ENCODE measurements around the gene CNTF. TPM values are rescaled to one million over a fixed set of nuclear protein-coding genes. Genes with fewer than 3 reads are reported as not detected.

Gene CNTF
- total RNA-seq, 1 experiment from 2014 or later, result 0.75 TPM

DNA sequence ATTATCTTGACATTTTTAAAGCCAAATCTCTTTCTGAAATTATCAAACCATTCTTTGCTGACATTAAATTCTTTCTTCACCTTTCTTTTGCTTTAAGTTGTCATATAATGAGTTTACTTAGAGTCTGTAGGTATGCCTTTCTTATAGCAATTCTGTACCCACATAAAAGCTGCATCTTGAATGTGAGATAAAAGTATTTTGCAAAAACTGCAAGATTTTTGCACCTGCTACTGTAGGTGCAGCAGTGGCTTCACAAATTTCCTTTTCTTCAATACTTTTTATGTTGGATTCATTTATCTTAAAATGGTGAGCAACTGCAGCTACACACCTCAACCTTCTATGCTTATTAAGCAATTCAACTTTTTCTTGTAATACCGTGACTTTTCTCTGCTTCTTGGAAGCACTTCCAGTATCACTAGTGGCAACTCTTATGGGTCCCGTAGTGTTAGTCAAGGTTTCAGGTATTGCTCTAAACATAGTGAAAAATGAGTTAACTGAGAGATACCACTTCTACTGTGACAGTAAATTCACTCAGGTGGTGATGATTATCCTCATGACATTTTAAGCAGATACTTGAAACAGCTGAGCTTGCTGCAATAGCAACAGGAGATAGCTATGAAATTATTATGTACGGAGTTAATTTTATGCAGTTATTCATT, 24.9 kb upstream of the CNTF start:
- in situ Hi-C loops (cut with HindIII; ENCODE audit: low sequenced_read_pairs), result no loop called here
- no peak for DNase-seq (ENCODE audit: low spot score)

DNA sequence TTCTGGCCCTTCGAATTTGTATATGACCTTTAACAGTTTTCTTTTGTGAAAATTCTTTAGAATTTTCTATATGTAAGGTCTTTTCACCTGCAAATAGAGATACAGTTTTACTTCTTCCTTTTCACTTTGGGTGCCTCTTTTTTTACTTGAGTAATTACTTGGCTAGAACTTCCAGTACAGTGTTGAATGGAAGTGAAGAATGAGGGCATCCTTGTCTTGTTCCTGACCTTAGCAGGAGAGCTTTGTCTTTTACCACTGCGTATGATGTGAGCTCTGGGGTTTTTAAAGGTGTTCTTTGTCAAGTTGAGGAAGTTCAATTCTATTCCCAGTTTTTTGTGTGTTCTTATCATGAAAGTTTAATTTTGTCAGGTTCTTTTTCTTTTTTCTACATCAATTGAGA, 22.0 kb upstream of the CNTF start:
- in situ Hi-C loops (cut with HindIII; ENCODE audit: low sequenced_read_pairs), result no loop called here

GRCh38 chr11:58606930-58607714, 15.3 kb upstream of the CNTF start:
- no peak for DNase-seq (ENCODE audit: low spot score)
- in situ Hi-C loops (cut with HindIII; ENCODE audit: low sequenced_read_pairs), result no loop called here

More for the DNA sequence above, 22.0 kb upstream of the CNTF start:
- no peak for DNase-seq (ENCODE audit: low spot score)

- DNase-seq (ENCODE audit: low spot score), result no peak
- in situ Hi-C loops (cut with HindIII; ENCODE audit: low sequenced_read_pairs), result no loop called here
Observed at GRCh38 chr11:58608331-58608730, 14.1 kb upstream of the CNTF start.

GRCh38 chr11:58609723-58610122, 12.7 kb upstream of the CNTF start:
- no peak for DNase-seq (ENCODE audit: low spot score)
- in situ Hi-C loops (cut with HindIII; ENCODE audit: low sequenced_read_pairs), result no loop called here

DNA sequence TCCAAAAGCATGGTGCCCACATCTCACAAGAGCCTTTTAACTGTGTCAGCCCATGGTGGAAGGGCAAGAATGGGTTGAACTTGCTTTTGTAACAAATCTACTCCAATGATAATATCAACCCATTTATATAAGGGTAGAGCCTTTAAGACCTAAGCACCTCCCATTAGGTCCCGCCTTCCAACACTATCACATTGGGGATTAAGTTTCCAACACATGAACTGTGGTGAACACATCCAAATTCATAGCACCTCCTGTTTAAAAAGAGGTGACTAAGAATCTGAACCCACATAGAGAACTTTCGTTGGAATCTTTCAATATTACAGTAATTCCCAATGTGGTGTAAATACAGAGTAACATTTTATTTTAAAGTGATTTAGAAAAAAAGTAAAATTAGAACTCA, 9.2 kb upstream of the CNTF start:
- in situ Hi-C loops (cut with HindIII; ENCODE audit: low sequenced_read_pairs), result no loop called here
- DNase-seq (ENCODE audit: low spot score), result no peak

GRCh38 chr11:58615559-58615958, 6.9 kb upstream of the CNTF start:
- DNase-seq (ENCODE audit: low spot score), result no peak
- in situ Hi-C loops (cut with HindIII; ENCODE audit: low sequenced_read_pairs), result no loop called here

DNA sequence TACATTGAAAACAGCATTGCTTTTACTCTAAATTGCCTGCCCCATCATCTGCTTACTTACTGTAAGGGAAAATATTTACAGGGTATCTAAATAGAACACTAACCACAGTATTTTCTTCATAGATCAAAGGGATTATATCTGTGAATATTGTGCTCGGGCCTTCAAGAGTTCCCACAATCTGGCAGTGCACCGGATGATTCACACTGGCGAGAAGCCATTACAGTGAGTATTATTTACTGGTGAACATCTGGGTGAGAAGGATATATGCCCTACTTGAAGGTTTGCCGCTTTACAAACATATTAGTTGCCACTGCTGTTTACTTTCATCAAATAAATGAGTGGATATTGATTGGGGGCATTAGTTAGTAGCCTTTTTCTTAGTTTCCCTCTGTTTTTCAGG, 5.9 kb upstream of the CNTF start:
- in situ Hi-C loops (cut with HindIII; ENCODE audit: low sequenced_read_pairs), result no loop called here
- DNase-seq (ENCODE audit: low spot score), result no peak

DNA sequence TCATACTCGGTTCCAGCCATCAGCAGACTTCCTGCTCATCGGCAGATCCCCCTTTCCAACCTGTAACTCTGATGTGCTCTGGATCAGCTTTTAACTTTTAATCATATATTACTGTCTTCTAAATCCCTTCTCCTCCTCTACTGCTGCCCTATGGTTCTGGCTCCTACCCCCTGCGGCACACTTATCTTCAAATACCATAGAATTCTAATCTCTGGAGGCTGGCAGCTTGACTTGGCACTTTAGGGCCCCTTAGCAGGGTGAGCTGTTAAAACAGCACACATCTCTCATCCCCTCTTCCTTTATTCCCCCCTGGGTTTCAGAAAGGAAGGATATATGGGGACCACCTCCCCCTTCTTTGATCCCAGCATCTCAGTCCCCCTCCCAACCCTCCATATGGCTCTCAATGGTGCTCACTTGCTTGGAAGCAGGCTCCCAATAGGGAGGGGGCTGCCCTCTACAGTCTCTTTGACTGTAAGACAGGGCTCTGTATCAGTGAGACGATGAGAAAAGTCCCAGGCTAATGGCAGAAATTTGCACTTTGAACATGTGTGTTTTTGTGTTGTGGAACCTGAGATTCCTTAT, 4.4 kb upstream of the CNTF start:
- in situ Hi-C loops (cut with HindIII; ENCODE audit: low sequenced_read_pairs), result no loop called here

GRCh38 chr11:58621586-58622262, 741 bp upstream of the CNTF start:
- DNase-seq (ENCODE audit: low spot score), result no peak
- in situ Hi-C loops (cut with HindIII; ENCODE audit: low sequenced_read_pairs), result no loop called here

More for the DNA sequence above, 4.4 kb upstream of the CNTF start:
- no peak for DNase-seq (ENCODE audit: low spot score)

DNA sequence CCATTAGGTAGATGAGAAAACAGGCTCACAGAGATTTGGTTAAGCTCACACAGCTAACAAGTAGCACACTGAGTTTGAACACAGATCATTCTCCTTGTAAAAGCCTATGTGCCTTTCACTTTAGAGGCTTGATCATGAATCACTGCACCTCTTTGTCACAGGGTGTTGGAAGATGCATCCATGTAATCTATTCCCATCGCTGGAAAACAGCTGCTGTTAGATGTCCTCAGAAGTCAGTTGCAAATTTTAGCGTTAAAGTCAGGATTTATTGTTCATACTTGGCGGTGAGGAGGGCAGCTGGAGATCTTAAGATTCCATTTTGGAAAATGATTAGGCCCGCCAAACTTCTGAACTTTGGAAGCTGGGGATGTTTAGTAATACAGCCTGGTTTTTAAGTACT, 2.6 kb downstream of the CNTF start:
- in situ Hi-C loops (cut with HindIII; ENCODE audit: low sequenced_read_pairs), result no loop called here
- no peak for DNase-seq (ENCODE audit: low spot score)

GRCh38 chr11:58625826-58626460, 3.5 kb downstream of the CNTF start:
- no peak for DNase-seq (ENCODE audit: low spot score)
- in situ Hi-C loops (cut with HindIII; ENCODE audit: low sequenced_read_pairs), result no loop called here

- in situ Hi-C loops (cut with HindIII; ENCODE audit: low sequenced_read_pairs), result no loop called here
- DNase-seq (ENCODE audit: low spot score), result no peak
Observed at GRCh38 chr11:58626934-58627483, 4.5 kb downstream of the CNTF start.

DNA sequence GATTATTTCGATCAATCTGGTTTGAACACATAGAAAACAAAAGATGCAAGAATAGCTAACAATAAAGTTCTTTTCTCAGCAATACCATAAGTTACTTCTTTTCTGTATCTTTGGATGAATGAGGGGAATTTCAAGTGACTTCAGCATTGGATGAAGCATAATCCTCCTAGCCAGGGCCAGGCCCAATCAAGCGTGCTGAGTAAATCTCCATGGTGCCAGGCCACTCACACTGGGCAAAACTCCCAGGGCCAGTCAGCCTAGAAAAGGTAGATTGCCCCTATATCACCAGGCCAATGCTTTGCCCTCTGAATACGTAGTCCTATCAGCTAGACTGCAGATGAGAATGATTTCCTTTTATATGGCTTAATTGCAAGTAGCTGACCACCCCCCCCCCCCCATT, 6.0 kb downstream of the CNTF start:
- in situ Hi-C loops (cut with HindIII; ENCODE audit: low sequenced_read_pairs), result no loop called here
- peak; percentile 34 for DNase-seq (ENCODE audit: low spot score)

GRCh38 chr11:58629857-58630256, 7.4 kb downstream of the CNTF start:
- in situ Hi-C loops (cut with HindIII; ENCODE audit: low sequenced_read_pairs), result no loop called here

DNA sequence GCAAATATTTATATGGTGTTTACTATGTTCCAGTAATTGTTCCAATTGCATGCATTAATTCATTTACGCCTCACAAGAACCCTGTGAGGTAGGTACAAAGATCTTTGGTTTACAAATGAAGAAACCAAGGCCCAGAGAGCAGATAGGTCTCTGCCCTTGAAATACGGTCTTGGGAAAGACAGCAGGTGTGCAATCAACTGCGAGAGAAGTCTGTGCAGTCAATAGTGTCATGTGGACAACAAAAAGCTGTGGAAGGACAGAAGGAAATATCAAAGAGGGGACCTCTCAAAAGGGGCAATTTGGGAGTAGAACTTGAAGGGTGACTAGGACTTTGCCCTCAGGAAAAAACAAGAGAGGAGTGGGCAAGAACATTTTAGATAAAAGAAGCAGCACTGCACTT, 8.9 kb downstream of the CNTF start:
- in situ Hi-C loops (cut with HindIII; ENCODE audit: low sequenced_read_pairs), result no loop called here
- DNase-seq (ENCODE audit: low spot score), result no peak

More at GRCh38 chr11:58629857-58630256, 7.4 kb downstream of the CNTF start:
- DNase-seq (ENCODE audit: low spot score), result peak; percentile 25

GRCh38 chr11:58632510-58632909, 10.0 kb downstream of the CNTF start:
- DNase-seq (ENCODE audit: low spot score), result no peak
- in situ Hi-C loops (cut with HindIII; ENCODE audit: low sequenced_read_pairs), result no loop called here

DNA sequence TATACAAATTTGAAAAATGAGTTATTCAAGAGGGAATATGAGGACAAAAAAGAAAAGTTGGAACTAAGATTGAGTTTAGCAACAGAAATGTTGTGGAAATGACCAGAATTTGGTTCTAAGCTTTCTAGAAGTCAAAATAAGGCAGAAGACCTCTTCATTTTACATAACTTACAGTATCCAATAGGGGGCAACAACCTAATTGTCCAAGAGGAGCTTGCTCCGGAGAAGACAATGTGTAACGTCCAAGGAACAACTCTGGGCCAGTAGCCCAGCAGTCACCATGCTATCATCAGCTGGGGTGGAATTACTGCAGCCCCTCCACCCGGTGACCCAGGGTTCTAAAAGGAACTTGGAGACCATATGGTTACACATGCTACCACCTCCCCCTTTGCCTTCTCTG, 14.1 kb downstream of the CNTF start:
- in situ Hi-C loops (cut with HindIII; ENCODE audit: low sequenced_read_pairs), result no loop called here
- DNase-seq (ENCODE audit: low spot score), result no peak

DNA sequence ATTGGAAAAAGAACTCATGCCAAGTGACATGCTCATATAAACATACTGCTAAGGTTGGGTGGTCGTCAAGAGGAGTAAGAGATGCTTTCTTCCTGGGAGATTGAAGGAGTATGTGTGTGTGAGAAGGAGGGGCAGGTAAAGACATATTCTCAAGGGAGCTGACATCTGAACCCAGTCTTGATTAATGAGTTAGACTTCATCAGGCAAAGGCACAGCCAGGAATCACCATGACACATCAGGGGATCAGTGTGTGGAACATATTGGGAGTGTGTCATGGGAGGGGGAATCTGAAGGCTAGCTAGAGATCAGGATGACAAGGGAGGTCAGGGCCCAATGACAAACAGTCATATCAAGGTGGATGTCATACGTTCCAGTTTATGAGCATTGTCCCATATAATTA, 14.9 kb downstream of the CNTF start:
- in situ Hi-C loops (cut with HindIII; ENCODE audit: low sequenced_read_pairs), result no loop called here
- no peak for DNase-seq (ENCODE audit: low spot score)
